NCI-H2107 (cell line): ENCODE data around the gene HIVEP1.
"Not testable (repeated sequence)": the region's sequence is repeated elsewhere in the genome, so short reads cannot be mapped to it uniquely, and the experiment has no call there.

Experiments used
- DNase-seq: peaks from one replicate; lab custom pipeline; 2025; lab: John Stamatoyannopoulos, UW

The HIVEP1 gene

GRCh38 chr6:12160326-12160725 is 148.2 kb downstream of the HIVEP1 start:
- no peak for DNase-seq

DNA sequence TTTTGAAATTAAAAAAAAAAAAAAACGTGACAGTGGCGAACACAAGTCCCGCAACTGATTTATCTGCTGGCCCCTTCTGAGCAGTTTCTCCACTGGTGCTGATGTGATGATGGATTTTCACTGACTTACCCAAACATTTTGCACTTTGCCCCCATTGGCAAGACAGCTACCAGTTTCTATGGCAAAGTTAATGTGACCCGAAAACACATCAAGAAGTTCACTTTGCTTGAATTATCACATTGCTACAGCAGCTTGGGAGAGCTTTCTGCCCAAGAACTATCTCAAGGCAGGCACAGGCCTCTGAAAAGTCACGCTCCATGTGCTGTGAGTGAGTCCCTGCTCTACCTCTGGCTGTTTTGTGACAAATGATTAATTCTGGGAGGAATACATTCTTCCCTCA is 150.1 kb downstream of the HIVEP1 start:
- no peak for DNase-seq

DNA sequence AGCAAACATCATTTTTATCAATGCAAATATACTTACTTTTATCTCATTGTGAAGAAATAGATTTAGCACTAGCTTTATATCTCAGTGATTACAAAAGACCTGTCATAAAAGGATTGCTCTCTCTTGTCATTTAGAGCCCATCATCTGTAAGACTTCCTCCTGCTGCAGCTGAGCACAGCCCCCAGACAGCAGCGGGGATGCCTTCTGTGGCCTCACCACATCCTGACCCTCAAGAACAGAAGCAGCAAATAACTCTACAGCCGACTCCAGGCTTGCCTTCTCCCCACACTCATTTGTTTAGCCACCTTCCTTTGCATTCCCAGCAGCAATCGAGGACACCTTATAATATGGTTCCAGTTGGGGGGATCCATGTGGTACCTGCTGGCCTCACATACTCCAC is 151.0 kb downstream of the HIVEP1 start:
- no peak for DNase-seq

DNA sequence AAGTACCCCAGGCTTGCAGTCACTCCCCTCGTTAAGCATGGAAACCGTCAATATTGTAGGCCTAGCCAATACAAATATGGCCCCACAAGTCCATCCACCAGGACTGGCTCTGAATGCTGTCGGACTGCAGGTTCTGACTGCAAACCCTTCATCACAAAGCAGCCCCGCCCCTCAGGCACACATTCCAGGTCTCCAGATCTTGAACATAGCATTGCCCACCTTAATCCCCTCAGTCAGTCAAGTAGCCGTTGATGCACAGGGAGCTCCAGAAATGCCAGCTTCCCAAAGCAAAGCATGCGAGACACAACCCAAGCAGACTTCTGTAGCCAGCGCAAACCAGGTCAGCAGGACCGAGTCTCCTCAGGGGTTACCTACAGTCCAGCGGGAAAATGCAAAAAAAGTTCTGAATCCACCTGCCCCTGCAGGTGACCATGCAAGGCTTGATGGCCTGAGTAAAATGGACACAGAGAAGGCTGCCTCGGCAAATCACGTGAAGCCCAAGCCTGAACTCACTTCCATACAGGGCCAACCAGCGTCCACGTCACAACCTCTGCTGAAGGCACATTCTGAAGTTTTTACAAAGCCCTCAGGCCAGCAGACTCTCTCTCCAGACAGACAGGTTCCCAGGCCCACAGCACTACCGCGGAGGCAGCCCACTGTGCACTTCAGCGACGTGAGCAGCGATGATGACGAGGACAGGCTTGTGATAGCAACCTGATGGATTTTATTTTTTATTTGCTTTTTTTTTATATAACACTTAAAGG is 151.8 kb downstream of the HIVEP1 start:
- no peak for DNase-seq

DNA sequence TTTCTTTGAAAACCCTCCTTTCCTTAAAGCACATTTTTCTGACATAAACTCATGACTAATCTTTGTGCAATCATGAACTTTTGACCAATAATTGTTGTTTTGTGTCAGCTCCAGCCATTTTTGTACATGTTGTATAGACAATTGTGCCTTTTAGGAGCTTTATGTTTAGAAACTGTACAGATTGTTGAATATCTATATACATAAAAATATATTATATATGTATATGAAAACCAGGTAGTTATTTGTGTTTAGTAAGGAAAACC is 152.3 kb downstream of the HIVEP1 start:
- no peak for DNase-seq

- no peak for DNase-seq
Observed at GRCh38 chr6:12165297-12165696, 153.2 kb downstream of the HIVEP1 start.

DNA sequence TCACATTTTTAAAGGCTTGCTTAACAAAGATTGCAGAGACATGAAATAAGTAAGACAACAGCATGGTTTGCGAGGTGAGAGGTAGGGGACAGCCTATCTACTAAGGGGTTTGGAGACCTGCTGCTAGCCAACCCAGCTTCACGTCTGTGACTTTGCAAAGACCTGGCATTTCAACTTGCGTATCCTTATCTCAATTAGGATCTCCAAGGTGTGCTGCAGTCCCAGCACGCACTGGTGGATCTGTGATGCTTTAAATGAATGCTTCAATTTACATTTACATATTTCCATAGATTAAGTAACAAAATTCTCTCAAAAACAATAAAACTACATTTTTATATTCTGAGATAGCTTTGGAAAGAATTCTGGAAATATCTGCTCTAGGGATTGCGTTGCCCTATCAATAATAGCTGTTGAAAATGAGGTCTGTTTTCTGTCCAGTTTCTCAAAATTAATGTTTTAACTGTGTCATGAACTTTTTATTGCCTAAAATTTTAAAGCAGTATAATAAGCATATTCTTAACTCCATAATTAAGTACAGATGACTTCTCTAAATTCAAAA is 153.7 kb downstream of the HIVEP1 start:
- no peak for DNase-seq

DNA sequence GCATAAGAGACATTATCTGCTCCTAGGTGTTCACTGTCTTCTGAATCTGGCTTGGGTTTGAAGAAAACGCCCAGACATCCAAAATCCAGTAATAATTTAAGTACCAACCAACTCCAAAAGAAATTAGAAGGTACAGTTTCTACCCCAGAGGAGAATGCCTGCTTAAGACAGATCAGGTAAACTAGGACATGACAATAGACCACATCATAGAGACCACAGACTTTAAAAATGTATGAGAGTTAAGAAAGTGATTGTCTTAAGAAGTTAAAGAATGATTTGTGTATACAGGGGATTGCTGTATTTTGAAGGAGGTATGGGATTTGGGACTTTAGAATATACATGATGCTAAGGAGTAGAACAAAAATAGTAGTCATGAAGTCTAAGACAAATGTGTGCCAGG is 157.3 kb downstream of the HIVEP1 start:
- no peak for DNase-seq

DNA sequence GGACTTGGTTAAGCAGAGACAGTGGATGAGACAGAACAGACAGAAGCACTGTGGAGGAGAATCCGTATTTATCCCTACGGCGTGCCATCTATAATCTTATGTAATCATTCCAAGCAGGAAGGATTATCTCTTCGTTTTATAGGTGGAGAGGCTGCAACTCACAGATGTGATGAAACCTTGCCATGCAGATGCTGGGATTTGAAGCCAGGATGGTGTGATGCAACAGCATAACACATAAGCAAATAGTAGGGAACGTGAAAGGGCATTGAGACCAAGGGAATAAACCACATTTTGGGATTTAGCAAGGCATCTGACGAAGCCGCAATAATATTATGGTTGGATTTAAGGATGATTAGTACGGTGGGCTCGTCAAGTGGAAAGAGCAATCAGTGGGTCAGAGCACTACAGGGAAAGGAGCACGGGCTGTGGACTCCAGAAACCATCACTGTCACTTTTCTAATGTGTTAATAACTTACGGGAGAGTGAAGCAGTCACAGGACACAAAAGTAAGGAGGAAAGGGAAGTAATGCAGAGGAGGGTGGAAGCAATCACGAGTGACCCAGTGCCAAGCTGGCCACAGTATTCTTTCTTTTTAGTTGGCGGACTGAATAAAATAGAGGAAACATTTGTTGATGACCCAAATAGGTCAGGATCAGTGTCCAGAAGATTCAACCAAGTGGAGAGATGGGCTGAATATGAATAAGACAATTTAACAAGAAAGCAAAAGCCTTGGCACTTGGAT is 158.4 kb downstream of the HIVEP1 start:
- DNase-seq, result no peak

- no peak for DNase-seq
Observed at GRCh38 chr6:12171717-12172116, 159.6 kb downstream of the HIVEP1 start.

DNA sequence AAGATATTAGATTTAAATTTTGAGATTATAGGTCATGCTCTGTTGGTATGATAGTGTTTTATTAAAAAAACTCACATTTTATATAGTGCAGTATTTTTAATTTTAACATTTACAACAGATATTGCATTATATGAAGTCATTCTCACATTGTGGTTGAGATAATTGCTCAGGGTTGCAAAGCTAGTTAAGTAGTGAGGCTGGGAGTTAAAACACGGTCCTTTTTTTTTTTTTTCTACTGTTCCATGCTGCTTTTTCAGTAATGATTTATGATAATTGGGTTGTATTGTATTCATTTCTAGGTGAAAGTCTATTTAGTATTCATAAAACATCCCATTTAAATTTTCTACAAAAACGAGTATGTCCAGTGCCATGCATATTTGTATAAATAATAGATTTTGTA is 160.5 kb downstream of the HIVEP1 start:
- no peak for DNase-seq

DNA sequence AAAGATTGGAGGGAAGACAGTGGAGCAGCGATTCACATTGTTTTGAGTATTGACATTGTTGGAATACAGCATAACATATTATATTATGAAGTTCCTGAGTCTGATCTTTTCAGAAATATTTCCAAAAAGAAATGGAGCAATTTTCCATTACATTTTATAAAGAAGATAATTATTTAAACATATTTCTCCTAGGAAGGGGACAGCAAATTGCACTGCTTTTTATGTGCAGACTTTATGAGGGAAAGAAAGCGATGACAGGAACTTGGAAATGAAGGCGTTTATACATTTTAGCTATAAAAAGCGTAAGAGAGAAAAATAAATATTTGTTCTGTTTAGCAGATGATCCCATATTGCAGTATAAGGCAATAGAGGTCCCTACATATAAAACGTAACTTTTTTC is 161.1 kb downstream of the HIVEP1 start:
- DNase-seq, result no peak

- DNase-seq, result no peak
Observed at GRCh38 chr6:12173661-12174060, 161.5 kb downstream of the HIVEP1 start.

DNA sequence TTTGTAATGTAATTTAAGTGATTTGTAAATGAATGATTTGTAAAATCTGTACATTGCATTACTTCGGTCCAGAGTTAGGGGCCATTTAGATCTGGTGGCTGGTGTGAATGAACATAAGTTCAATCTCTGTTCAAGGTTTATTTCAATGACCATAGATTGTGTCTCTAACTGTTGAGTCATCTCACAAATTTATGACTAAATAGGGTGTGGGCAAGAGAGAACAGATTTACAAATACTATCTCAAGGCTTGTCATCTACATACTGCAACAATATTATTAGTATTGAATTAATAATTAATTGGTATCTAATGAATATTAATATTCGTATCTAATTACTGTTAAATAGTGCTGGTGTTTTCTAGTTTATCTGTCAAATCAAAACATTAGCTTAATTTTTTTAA is 162.8 kb downstream of the HIVEP1 start:
- DNase-seq, result no peak

GRCh38 chr6:12175626-12176025 is 163.5 kb downstream of the HIVEP1 start:
- DNase-seq, result no peak

- not testable (repeated sequence) for DNase-seq
Observed at GRCh38 chr6:12176782-12177181, 164.7 kb downstream of the HIVEP1 start.

DNA sequence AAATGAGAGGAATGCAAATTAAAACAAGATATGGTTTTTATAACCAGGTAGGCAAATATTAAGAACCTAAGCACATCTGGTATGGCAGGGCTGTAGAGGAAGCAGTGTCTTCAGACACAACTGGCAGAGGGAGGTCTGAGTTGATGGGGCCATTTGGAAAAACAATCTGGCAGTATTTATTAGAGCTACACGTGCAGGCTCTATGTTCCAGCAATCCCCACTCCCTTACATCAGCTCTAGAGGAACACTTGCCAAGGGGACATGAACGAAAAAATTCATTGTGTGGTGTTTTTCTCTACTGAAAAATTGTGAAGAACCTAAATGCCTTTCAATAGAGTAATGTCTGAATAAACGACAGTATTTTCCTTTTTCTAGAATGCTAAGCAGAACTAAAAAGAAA is 166.4 kb downstream of the HIVEP1 start:
- no peak for DNase-seq

- DNase-seq, result no peak
Observed at GRCh38 chr6:12181481-12181880, 169.4 kb downstream of the HIVEP1 start.

DNA sequence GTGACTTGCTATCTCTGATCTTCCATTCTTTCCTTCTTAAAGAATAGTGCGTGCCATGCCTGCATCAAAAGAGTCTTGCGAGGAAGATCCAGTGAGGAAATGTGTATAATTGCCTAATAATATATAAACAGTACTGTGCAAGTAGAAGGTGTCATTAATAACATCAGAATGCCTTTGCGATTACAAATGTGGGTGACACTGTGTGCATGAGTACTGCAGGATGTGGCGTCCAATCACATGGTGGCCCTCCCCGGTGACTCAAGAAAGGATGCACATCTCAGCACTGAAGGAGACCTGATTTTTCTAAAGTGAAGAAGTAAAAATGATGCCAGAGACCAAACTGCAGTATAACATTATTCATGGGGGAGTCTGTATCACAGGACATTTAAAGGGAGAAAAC is 170.6 kb downstream of the HIVEP1 start:
- no peak for DNase-seq

GRCh38 chr6:12185081-12185673 is 173.1 kb downstream of the HIVEP1 start:
- DNase-seq, result no peak

GRCh38 chr6:12186528-12186927 is 174.4 kb downstream of the HIVEP1 start:
- DNase-seq, result no peak

GRCh38 chr6:12189150-12189549 is 177.0 kb downstream of the HIVEP1 start:
- DNase-seq, result no peak

DNA sequence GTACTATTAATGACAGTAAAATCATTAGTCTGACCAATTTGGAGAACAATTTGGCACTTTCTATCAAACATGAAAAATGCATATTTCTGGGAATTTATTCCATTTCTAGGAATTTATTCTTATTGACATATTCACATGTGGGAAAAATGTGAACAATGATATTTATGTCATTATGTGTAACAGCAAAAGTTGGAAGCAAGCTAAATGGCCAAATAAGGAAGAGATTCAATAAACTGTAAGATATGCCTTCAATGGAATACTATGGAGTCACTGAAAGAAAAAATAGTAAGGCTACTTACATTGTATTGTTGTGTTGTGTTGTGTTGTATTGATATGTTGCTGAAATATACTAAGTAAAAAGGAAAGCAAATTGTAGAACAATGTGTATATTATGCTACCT is 177.5 kb downstream of the HIVEP1 start:
- DNase-seq, result no peak
